GM12878 (cell line): ENCODE measurements around the gene CSRP1. TPM values are rescaled to one million over a fixed set of nuclear protein-coding genes. Genes with fewer than 3 reads are reported as not detected.

Source experiments
- ATAC-seq: fragments of 200-7000 bp; cut with Tn5 transposase; 3 replicates; pipeline ENCODE4 v1.9.1; 2020; ENCODE audit warnings: mild to moderate bottlenecking, moderate library complexity
- BruUV-seq: library from RNA; stranded (reverse); fragments of 400-500 nt; replicated peaks from 2 replicates; lab custom pipeline; 2021; lab: Mats Ljungman, UMichigan
- CTCF ChIA-PET: fragments of 300-600 bp; sonication (Branson Sonifier 250); formaldehyde crosslinking; extraction: SDS; loops from one replicate; lab custom pipeline; 2021; ENCODE audit warnings: inconsistent platforms; lab: Yijun Ruan, JAX
- POLR2A ChIA-PET: fragments of 350-600 bp; formaldehyde crosslinking; extraction: SDS; loops from one replicate; lab custom pipeline; 2021; ENCODE audit warnings: inconsistent platforms; lab: Charles Lee
- RAD21 ChIA-PET: fragments of 300-600 bp; sonication (Branson Sonifier 250); formaldehyde crosslinking; loops from one replicate; lab custom pipeline; 2023; ENCODE audit warnings: antibody characterized with exemption; ENCODE audit not compliant: unreplicated experiment; lab: Charles Lee
- SMC1A ChIA-PET: fragments of 300-600 bp; sonication (Branson Sonifier 250); formaldehyde crosslinking; loops from one replicate; lab custom pipeline; 2023; ENCODE audit not compliant: unreplicated experiment, uncharacterized antibody; lab: Charles Lee
- DNase-seq: peaks from one replicate; pipeline ENCODE4 v3.0.0-alpha.2; 2011; ENCODE audit warnings: low read depth, low spot score
- FAIRE-seq: peaks from 3 replicates; lab custom pipeline; 2011; peaks lifted over from hg19 to GRCh38; lab: Jason Lieb, UNC
- H2AFZ ChIP-seq: 2 replicates; pipeline ENCODE4 v1.6.0; 2011; ENCODE audit warnings: low read depth, low read length, control low read depth; ENCODE audit not compliant: control insufficient read depth
- H3K27ac ChIP-seq: 2 replicates; pipeline ENCODE4 v1.5.1; 2011; ENCODE audit warnings: control low read depth; ENCODE audit not compliant: control insufficient read depth, insufficient read depth
- H3K27me3 ChIP-seq, 2 experiments: replicated peaks in 1 of 2; 2 replicates each; pipeline versions ENCODE4 v1.6.0 to v1.6.1; 2011; ENCODE audit warnings: low read length in 1 of 2; ENCODE audit not compliant: control insufficient read depth in 2 of 2, insufficient read depth in 2 of 2
- H3K36me3 ChIP-seq, 2 experiments: 2 replicates each; pipeline ENCODE4 v1.5.1; 2011; ENCODE audit warnings: low read length in 1 of 2; ENCODE audit not compliant: control insufficient read depth in 2 of 2, insufficient read depth in 2 of 2
- H3K4me1 ChIP-seq: 2 replicates; pipeline ENCODE4 v1.6.1; 2011; ENCODE audit warnings: mild to moderate bottlenecking, low read length, moderate library complexity, mixed read lengths; ENCODE audit not compliant: control insufficient read depth, insufficient read depth
- H3K4me2 ChIP-seq: 2 replicates; pipeline ENCODE4 v1.6.0; 2011; ENCODE audit warnings: control low read depth; ENCODE audit not compliant: control insufficient read depth, insufficient read depth
- H3K4me3 ChIP-seq: fragments of 200-600 bp; sonication (generic); 2 replicates; pipeline ENCODE4 v1.5.1; 2016
- H3K79me2 ChIP-seq: 2 replicates; pipeline ENCODE4 v1.6.0; 2011; ENCODE audit warnings: low read length; ENCODE audit not compliant: control insufficient read depth, insufficient read depth
- H3K9ac ChIP-seq: 2 replicates; pipeline ENCODE4 v1.8.0; 2011; ENCODE audit warnings: low read length, control low read depth, mixed read lengths; ENCODE audit not compliant: control insufficient read depth, insufficient read depth
- H3K9me3 ChIP-seq: replicated peaks from 3 replicates; pipeline ENCODE4 v1.5.1; 2011; ENCODE audit warnings: mild to moderate bottlenecking, low read length; ENCODE audit not compliant: control insufficient read depth, insufficient read depth
- H4K20me1 ChIP-seq: 2 replicates; pipeline ENCODE4 v1.6.0; 2011; ENCODE audit not compliant: control insufficient read depth, insufficient read depth
- ATF7 ChIP-seq: fragments of 450-650 bp; IDR thresholded peaks from 2 replicates; pipeline ENCODE4 v1.6.1; 2016; ENCODE audit warnings: low read depth, mild to moderate bottlenecking
- CREB1 ChIP-seq: IDR thresholded peaks from 2 replicates; pipeline ENCODE4 v1.6.1; 2012; ENCODE audit warnings: low read depth, mild to moderate bottlenecking, inconsistent platforms
- FOS ChIP-seq: IDR thresholded peaks from 3 replicates; pipeline ENCODE4 v1.6.1; 2011; ENCODE audit warnings: borderline replicate concordance; ENCODE audit not compliant: insufficient read length; ENCODE audit errors: extremely low read depth
- GABPA ChIP-seq: IDR thresholded peaks from 2 replicates; pipeline ENCODE4 v1.6.1; 2014; ENCODE audit warnings: antibody characterized with exemption, low read depth, mild to moderate bottlenecking, inconsistent platforms
- KAT2A ChIP-seq: conservative IDR thresholded peaks from 2 replicates; pipeline ENCODE4 v1.6.1; 2011; ENCODE audit warnings: low read depth, low read length; ENCODE audit not compliant: control insufficient read depth
- NFXL1 ChIP-seq: fragments of 450-650 bp; IDR thresholded peaks from 2 replicates; pipeline ENCODE4 v1.6.1; 2017; ENCODE audit warnings: antibody characterized with exemption, mild to moderate bottlenecking, borderline replicate concordance
- RAD21 ChIP-seq: IDR thresholded peaks from 2 replicates; pipeline ENCODE4 v1.6.1; 2011; ENCODE audit warnings: mild to moderate bottlenecking, low read depth, low read length, moderate library complexity; ENCODE audit not compliant: insufficient read depth
- SUPT20H ChIP-seq: IDR thresholded peaks from 2 replicates; pipeline ENCODE4 v1.6.1; 2011; ENCODE audit warnings: low read depth, mild to moderate bottlenecking, low read length, moderate library complexity, borderline replicate concordance; ENCODE audit not compliant: control insufficient read depth
- ZBED1 ChIP-seq: IDR thresholded peaks from 2 replicates; pipeline ENCODE4 v1.6.1; 2016; ENCODE audit warnings: borderline replicate concordance
- WGBS: methylation state at CpG from one replicate; pipeline ENCODE4 v1.1.6; 2016; ENCODE audit warnings: low lambda C conversion rate; ENCODE audit not compliant: insufficient replicate concordance, insufficient coverage; ENCODE audit errors: missing lambda C conversion rate; 5-methylcytosine and 5-hydroxymethylcytosine counted together
- in situ Hi-C: fragments of 300-500 bp; cut with MboI; formaldehyde crosslinking; loops from 9 replicates; pipeline ENCODE4 v1.14.3; 2018; ENCODE audit warnings: mixed read lengths
- intact Hi-C: fragments of 100-400 bp; cut with micrococcal nuclease; formaldehyde crosslinking; loops from one replicate; pipeline ENCODE4 v1.14.2; 2022; ENCODE audit not compliant: unreplicated experiment
- polyA plus RNA-seq, 11 experiments: library from polyadenylated mRNA; depleted of rRNA in 4 of 11; unstranded in 6 of 11; stranded (reverse) in 5 of 11; fragments of >200 nt; fragmentation: Nextera tagmentation in 4 of 11; fragmentation: Illumina TruSeq in 1 of 11; extraction: Ambion mirVana in 4 of 11; extraction: Trizol in 1 of 11; gene quantifications; 1 replicate in 1 of 11; 2 replicates in 10 of 11; pipeline versions ENCODE4 v1.2.1 to v1.2.3, GENCODE V29; 2011 to 2016; ENCODE audit warnings: inconsistent platforms in 2 of 11, missing spikeins in 2 of 11, low read depth in 1 of 11
- total RNA-seq, 4 experiments: library from RNA; depleted of rRNA in 3 of 4; stranded (reverse); fragments of >200 nt in 3 of 4; fragmentation: Illumina TruSeq in 1 of 4; extraction: Trizol in 1 of 4; gene quantifications; 2 replicates each; pipeline versions ENCODE4 v1.2.1 to v1.2.3, GENCODE V29; 2013 to 2021
- TF ChIP-seq, protein P1 (sequence below): IDR thresholded peaks from 2 replicates; pipeline ENCODE4 v1.6.1; 2012; ENCODE audit warnings: mild to moderate bottlenecking, low read depth, low read length
- TF ChIP-seq, protein P2 (sequence below): IDR thresholded peaks from 2 replicates; pipeline ENCODE4 v1.6.1; 2011; ENCODE audit warnings: mild to moderate bottlenecking, low read depth, low read length, moderate library complexity; ENCODE audit not compliant: insufficient replicate concordance

The CSRP1 gene
- total and polyA plus RNA-seq, 10 of the 15 experiments (the other 5 are each of a cell fraction or from before 2014, with no cell fraction given): 23.4 to 99.2 (median 80.7) TPM

DNA sequence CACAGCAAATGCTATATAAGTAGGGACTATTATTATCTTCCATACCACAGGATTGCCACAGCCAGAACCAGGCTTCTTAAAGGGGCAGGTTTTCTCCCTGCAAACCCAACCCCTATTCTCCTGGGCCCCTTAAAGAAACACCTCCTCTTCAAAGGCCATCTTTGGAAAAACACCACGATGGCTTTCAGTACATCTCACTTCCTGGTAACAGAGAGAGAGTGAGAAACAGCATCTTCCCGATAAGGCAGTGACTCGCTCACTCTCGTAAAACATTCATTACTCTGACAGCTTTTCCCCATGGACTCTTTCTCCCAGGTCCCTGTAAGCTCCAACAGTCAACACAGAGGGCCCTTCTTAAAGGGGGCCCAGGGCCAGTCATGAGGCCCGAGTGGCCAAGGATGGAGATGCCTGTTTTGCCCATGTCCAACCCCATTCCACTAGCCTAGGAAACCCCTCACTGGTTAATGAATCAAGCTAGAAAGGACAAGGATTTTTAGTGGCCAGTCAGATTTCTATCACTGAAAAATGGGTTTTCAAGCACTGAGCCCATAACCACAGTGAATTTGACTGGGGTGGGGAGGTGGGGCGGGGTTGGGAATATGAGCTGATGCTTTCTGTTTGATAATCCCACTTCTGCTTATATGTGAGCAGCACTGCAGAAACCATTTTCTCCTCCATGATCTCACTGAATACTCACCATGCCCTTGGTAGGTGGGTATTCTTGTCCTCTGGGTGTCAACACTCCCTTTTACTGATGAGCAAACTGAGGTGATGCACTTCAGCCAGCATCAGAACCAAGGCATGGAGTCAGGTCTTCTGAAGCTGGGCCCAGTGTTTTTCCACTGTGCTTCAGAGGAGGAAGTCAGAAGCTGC, 28.4 kb upstream of the CSRP1 start:
- SMC1A ChIA-PET: interaction anchor here (1.4 kb wide), 1 partner anchor 14 kb away, joined by 3 read pairs; no protein-coding TSS in a partner anchor
- intact Hi-C loops (no loop called here), in situ Hi-C loops (no loop called here)
- no peak overlapping the region for H2AFZ ChIP-seq
- DNase-seq (no peak), FAIRE-seq (no peak), ATAC-seq (no peak)
- peaks cover 13 to 29% of the 10 kb centered on the region in 2 experiments for H3K27me3 ChIP-seq
- H3K27ac ChIP-seq: no peak overlapping the region
- H3K9me3 ChIP-seq: no peaks in the 10 kb centered on the region
- H3K36me3 ChIP-seq: no peaks in the 10 kb centered on the region
- H3K4me3 ChIP-seq: no peak overlapping the region
- no peak overlapping the region for H3K9ac ChIP-seq
- H3K79me2 ChIP-seq: no peaks in the 10 kb centered on the region
- RAD21 ChIA-PET: interaction anchor here (0.6 to 1.4 kb wide), 3 partner anchors 17 to 173 kb away, joined by 3 to 5 read pairs (median 3); no protein-coding TSS in a partner anchor
- no TSS peak for BruUV-seq
- no peaks in the 10 kb centered on the region for H3K4me1 ChIP-seq
- no peak overlapping the region for H3K4me2 ChIP-seq
- 0 out of 2 replicates have a peak, but pooled peaks cover 5% of the 10 kb centered on the region for H4K20me1 ChIP-seq
- TF ChIP-seq KAT2A (no peak), ZBED1 (no peak), ATF7 (no peak), CREB1 (no peak), NFXL1 (no peak), RAD21 (no peak), GABPA (no peak), FOS (no peak), SUPT20H (no peak)
- TF ChIP-seq, protein P1, sequence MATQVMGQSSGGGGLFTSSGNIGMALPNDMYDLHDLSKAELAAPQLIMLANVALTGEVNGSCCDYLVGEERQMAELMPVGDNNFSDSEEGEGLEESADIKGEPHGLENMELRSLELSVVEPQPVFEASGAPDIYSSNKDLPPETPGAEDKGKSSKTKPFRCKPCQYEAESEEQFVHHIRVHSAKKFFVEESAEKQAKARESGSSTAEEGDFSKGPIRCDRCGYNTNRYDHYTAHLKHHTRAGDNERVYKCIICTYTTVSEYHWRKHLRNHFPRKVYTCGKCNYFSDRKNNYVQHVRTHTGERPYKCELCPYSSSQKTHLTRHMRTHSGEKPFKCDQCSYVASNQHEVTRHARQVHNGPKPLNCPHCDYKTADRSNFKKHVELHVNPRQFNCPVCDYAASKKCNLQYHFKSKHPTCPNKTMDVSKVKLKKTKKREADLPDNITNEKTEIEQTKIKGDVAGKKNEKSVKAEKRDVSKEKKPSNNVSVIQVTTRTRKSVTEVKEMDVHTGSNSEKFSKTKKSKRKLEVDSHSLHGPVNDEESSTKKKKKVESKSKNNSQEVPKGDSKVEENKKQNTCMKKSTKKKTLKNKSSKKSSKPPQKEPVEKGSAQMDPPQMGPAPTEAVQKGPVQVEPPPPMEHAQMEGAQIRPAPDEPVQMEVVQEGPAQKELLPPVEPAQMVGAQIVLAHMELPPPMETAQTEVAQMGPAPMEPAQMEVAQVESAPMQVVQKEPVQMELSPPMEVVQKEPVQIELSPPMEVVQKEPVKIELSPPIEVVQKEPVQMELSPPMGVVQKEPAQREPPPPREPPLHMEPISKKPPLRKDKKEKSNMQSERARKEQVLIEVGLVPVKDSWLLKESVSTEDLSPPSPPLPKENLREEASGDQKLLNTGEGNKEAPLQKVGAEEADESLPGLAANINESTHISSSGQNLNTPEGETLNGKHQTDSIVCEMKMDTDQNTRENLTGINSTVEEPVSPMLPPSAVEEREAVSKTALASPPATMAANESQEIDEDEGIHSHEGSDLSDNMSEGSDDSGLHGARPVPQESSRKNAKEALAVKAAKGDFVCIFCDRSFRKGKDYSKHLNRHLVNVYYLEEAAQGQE: no peak
- TF ChIP-seq, protein P2, sequence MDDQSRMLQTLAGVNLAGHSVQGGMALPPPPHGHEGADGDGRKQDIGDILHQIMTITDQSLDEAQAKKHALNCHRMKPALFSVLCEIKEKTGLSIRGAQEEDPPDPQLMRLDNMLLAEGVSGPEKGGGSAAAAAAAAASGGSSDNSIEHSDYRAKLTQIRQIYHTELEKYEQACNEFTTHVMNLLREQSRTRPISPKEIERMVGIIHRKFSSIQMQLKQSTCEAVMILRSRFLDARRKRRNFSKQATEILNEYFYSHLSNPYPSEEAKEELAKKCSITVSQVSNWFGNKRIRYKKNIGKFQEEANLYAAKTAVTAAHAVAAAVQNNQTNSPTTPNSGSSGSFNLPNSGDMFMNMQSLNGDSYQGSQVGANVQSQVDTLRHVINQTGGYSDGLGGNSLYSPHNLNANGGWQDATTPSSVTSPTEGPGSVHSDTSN: no peak
- POLR2A ChIA-PET: no interaction called here
- CTCF ChIA-PET: interaction anchor here (0.7 to 5.9 kb wide), 6 partner anchors 10 to 53 kb away, joined by 3 to 47 read pairs (median 3); no protein-coding TSS in a partner anchor
- 44% methylated on average over 5 of the region's 6 CpGs for WGBS
